Measurements from ENCODE around the gene USP9X. TPM values are rescaled to one million over a fixed set of nuclear protein-coding genes. Genes with fewer than 3 reads are reported as not detected.
"Not testable (repeated sequence)": the region's sequence is repeated elsewhere in the genome, so short reads cannot be mapped to it uniquely, and the experiment has no call there.

USP9X gene
- total and polyA plus RNA-seq, 2 donors (not counting 1 experiment from before 2014, with no cell fraction given): 54.0 to 161 TPM

DNA sequence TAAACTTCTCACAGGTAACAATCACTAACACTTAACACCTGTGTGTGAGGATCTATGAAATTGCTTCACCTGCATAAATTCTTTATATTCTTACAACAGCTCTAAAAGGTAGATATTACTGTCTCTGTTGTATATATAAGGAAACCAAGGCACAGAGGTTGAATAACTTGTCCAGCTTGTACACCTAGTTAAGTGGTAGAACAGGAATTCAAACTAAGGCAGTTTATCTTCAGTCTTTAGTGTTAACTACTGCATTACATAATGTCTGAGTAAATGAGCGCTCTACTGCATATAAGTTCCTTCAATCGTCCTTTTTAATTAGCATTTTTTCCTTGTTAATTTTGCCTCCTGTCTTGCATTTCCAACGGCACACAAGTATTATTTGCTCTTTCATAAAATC lies 15.0 kb downstream of the USP9X start:
- H3K4me2 ChIP-seq (ENCODE audit: extremely low read depth, insufficient read depth, low read length): no peak overlapping the region
- H3K4me1 ChIP-seq (ENCODE audit: control insufficient read depth, extremely low read depth, insufficient read depth, low read length): no peaks in the 10 kb centered on the region
- H3K9me3 ChIP-seq (ENCODE audit: control insufficient read depth, insufficient read depth, low read depth, low read length): no peaks in the 10 kb centered on the region
- H3K79me2 ChIP-seq (ENCODE audit: control insufficient read depth, insufficient read depth, low read length): peaks cover 93% of the 10 kb centered on the region
- no peak overlapping the region for H3K9ac ChIP-seq (ENCODE audit: insufficient read depth, low read length)
- no peak overlapping the region for H3K4me3 ChIP-seq (replicated peaks in 1 of 4; ENCODE audit: control extremely low read depth in 1 of 4, insufficient read depth in 1 of 4, low read depth in 3 of 4, low read length in 4 of 4)
- H3K36me3 ChIP-seq (ENCODE audit: control insufficient read depth, insufficient read depth, low read length): no peaks in the 10 kb centered on the region
- DNase-seq (ENCODE audit: low read depth in 2 of 2): no peak
- TF ChIP-seq, protein P1, sequence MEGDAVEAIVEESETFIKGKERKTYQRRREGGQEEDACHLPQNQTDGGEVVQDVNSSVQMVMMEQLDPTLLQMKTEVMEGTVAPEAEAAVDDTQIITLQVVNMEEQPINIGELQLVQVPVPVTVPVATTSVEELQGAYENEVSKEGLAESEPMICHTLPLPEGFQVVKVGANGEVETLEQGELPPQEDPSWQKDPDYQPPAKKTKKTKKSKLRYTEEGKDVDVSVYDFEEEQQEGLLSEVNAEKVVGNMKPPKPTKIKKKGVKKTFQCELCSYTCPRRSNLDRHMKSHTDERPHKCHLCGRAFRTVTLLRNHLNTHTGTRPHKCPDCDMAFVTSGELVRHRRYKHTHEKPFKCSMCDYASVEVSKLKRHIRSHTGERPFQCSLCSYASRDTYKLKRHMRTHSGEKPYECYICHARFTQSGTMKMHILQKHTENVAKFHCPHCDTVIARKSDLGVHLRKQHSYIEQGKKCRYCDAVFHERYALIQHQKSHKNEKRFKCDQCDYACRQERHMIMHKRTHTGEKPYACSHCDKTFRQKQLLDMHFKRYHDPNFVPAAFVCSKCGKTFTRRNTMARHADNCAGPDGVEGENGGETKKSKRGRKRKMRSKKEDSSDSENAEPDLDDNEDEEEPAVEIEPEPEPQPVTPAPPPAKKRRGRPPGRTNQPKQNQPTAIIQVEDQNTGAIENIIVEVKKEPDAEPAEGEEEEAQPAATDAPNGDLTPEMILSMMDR (conservative IDR thresholded peaks at IDR 0.05 in 1 of 2, IDR thresholded peaks at IDR 0.05 in 1 of 2; ENCODE audit: low read depth in 1 of 2, low read length in 2 of 2): no peak
- no peak for TF ChIP-seq EZH2 (IDR thresholded peaks at IDR 0.05; ENCODE audit: low read length, missing control alignments)
- H3K27ac ChIP-seq (ENCODE audit: insufficient read depth, low read length): no peak overlapping the region
- no peaks in the 10 kb centered on the region for H3K27me3 ChIP-seq (ENCODE audit: control insufficient read depth, insufficient read depth, low read length)
- H2AFZ ChIP-seq (ENCODE audit: low read length): no peak overlapping the region
- peaks cover 9% of the 10 kb centered on the region for H4K20me1 ChIP-seq (ENCODE audit: control insufficient read depth, extremely low read depth, insufficient read depth, low read length)

DNA sequence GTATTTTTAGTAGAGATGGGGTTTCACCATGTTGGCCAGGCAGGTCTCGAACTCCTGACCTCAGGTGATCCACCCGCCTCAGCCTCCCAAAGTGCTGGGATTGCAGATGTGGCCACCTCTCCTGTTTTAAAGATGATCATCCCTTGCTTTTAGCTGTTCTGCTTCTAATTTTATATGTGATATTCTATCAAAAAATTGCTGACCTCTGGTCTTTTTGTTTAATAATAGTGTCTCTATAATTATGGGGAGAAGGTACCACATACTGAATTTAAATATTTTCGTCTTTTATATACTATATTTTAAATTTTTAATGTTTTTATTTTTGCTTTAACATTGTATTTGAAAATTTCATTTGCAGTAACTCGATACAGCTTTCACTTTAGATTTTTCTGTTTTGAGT lies 15.6 kb downstream of the USP9X start:
- no peak for TF ChIP-seq EZH2 (IDR thresholded peaks at IDR 0.05; ENCODE audit: low read length, missing control alignments)

DNA sequence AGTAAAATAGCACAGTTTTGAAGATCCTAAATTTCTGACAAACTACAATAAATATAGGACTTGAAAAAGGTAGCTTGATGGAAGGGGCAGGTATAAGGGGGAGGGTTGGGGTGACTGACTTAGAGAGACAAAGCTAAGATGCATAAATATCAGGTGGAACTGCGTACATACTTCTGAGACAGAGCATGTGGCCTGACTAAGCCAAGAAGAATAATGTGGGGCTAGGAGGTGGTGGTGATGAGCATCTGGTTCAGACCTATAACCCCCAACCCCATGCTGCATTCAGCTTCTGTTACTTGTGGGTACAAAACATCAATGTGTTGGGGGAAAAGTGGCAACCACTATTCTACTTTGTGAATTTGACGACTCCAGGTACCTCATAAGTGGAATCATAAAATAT lies 19.8 kb downstream of the USP9X start:
- no peak overlapping the region for H3K4me2 ChIP-seq (ENCODE audit: extremely low read depth, insufficient read depth, low read length)
- no peaks in the 10 kb centered on the region for H3K27me3 ChIP-seq (ENCODE audit: control insufficient read depth, insufficient read depth, low read length)
- H3K9ac ChIP-seq (ENCODE audit: insufficient read depth, low read length): no peak overlapping the region
- peaks cover 3% of the 10 kb centered on the region for H4K20me1 ChIP-seq (ENCODE audit: control insufficient read depth, extremely low read depth, insufficient read depth, low read length)
- no peak overlapping the region for H3K27ac ChIP-seq (ENCODE audit: insufficient read depth, low read length)
- DNase-seq (ENCODE audit: low read depth in 2 of 2): no peak
- no peak overlapping the region for H2AFZ ChIP-seq (ENCODE audit: low read length)
- no peaks in the 10 kb centered on the region for H3K36me3 ChIP-seq (ENCODE audit: control insufficient read depth, insufficient read depth, low read length)
- H3K9me3 ChIP-seq (ENCODE audit: control insufficient read depth, insufficient read depth, low read depth, low read length): no peaks in the 10 kb centered on the region
- H3K4me3 ChIP-seq (replicated peaks in 1 of 4; ENCODE audit: control extremely low read depth in 1 of 4, insufficient read depth in 1 of 4, low read depth in 3 of 4, low read length in 4 of 4): no peak overlapping the region
- H3K4me1 ChIP-seq (ENCODE audit: control insufficient read depth, extremely low read depth, insufficient read depth, low read length): no peaks in the 10 kb centered on the region
- no peak for TF ChIP-seq EZH2 (IDR thresholded peaks at IDR 0.05; ENCODE audit: low read length, missing control alignments)
- TF ChIP-seq, protein P1 (conservative IDR thresholded peaks at IDR 0.05 in 1 of 2, IDR thresholded peaks at IDR 0.05 in 1 of 2; ENCODE audit: low read depth in 1 of 2, low read length in 2 of 2): no peak
- H3K79me2 ChIP-seq (ENCODE audit: control insufficient read depth, insufficient read depth, low read length): peaks cover 88% of the 10 kb centered on the region

More for the DNA sequence above, 15.6 kb downstream of the USP9X start:
- Histone ChIP-seq H3K4me1 (ENCODE audit: control insufficient read depth, extremely low read depth, insufficient read depth, low read length) (no peaks in the 10 kb centered on the region), H3K36me3 (ENCODE audit: control insufficient read depth, insufficient read depth, low read length) (no peaks in the 10 kb centered on the region), H3K9ac (ENCODE audit: insufficient read depth, low read length) (no peak overlapping the region), H3K27me3 (ENCODE audit: control insufficient read depth, insufficient read depth, low read length) (no peaks in the 10 kb centered on the region), H3K9me3 (ENCODE audit: control insufficient read depth, insufficient read depth, low read depth, low read length) (no peaks in the 10 kb centered on the region), H2AFZ (ENCODE audit: low read length) (no peak overlapping the region), H3K27ac (ENCODE audit: insufficient read depth, low read length) (no peak overlapping the region), H3K79me2 (ENCODE audit: control insufficient read depth, insufficient read depth, low read length) (peaks cover 93% of the 10 kb centered on the region), H4K20me1 (ENCODE audit: control insufficient read depth, extremely low read depth, insufficient read depth, low read length) (peaks cover 6% of the 10 kb centered on the region), H3K4me2 (ENCODE audit: extremely low read depth, insufficient read depth, low read length) (no peak overlapping the region), H3K4me3 (replicated peaks in 1 of 4; ENCODE audit: control extremely low read depth in 1 of 4, insufficient read depth in 1 of 4, low read depth in 3 of 4, low read length in 4 of 4) (no peak overlapping the region)
- DNase-seq (ENCODE audit: low read depth in 2 of 2): no peak

DNA sequence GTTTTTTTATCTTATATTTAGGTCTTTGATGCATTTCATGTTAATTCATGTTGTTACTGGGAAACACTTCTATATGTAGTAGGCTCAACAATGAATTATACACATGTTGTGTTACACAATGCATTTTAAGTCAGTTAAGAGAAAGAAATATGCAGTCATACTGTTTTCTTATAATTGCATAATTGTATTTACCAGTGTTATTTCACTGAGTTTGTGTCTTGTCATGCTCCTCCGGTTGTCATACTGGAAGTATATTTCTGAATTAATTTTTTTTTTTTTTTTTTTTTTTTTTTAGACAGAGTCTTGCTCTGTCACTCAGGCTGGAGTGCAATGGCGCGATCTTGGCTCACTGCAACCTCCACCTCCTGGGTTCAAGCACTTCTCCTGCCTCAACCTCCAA lies 21.0 kb downstream of the USP9X start:
- peaks cover 91% of the 10 kb centered on the region for H3K79me2 ChIP-seq (ENCODE audit: control insufficient read depth, insufficient read depth, low read length)
- not testable (repeated sequence) for H3K27me3 ChIP-seq (ENCODE audit: control insufficient read depth, insufficient read depth, low read length); H2AFZ ChIP-seq (ENCODE audit: low read length); H3K4me3 ChIP-seq (replicated peaks in 1 of 4; ENCODE audit: control extremely low read depth in 1 of 4, insufficient read depth in 1 of 4, low read depth in 3 of 4, low read length in 4 of 4); H3K36me3 ChIP-seq (ENCODE audit: control insufficient read depth, insufficient read depth, low read length); H3K4me1 ChIP-seq (ENCODE audit: control insufficient read depth, extremely low read depth, insufficient read depth, low read length); DNase-seq (ENCODE audit: low read depth in 2 of 2); H3K9ac ChIP-seq (ENCODE audit: insufficient read depth, low read length); H3K9me3 ChIP-seq (ENCODE audit: control insufficient read depth, insufficient read depth, low read depth, low read length); H3K4me2 ChIP-seq (ENCODE audit: extremely low read depth, insufficient read depth, low read length); H3K27ac ChIP-seq (ENCODE audit: insufficient read depth, low read length); H4K20me1 ChIP-seq (ENCODE audit: control insufficient read depth, extremely low read depth, insufficient read depth, low read length)

All from fibroblast of lung (primary cell).